ENCODE results near the gene SMIM31.

DNA sequence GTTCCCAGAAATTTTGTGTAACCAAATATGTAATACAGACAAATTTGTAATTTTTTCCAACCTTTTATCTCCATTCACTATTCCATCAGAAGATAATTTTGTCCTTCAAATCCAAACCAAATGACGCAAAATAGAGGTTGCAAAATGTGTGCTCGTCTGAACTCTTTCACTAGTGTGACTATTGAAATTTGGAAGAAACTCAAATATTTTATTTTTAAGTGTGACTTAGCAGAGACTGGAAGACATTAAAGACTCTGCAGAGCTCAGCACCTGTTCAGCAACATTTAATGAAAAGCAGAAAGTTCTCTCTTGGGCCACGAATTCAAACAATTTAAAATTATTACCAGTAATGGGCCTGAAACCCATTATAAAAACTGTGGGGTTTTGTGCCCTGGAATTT lies 93.1 kb downstream of the SMIM31 start:
- TF ChIP-seq, protein P1, sequence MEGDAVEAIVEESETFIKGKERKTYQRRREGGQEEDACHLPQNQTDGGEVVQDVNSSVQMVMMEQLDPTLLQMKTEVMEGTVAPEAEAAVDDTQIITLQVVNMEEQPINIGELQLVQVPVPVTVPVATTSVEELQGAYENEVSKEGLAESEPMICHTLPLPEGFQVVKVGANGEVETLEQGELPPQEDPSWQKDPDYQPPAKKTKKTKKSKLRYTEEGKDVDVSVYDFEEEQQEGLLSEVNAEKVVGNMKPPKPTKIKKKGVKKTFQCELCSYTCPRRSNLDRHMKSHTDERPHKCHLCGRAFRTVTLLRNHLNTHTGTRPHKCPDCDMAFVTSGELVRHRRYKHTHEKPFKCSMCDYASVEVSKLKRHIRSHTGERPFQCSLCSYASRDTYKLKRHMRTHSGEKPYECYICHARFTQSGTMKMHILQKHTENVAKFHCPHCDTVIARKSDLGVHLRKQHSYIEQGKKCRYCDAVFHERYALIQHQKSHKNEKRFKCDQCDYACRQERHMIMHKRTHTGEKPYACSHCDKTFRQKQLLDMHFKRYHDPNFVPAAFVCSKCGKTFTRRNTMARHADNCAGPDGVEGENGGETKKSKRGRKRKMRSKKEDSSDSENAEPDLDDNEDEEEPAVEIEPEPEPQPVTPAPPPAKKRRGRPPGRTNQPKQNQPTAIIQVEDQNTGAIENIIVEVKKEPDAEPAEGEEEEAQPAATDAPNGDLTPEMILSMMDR (IDR thresholded peaks at IDR 0.05) = no peak
- TF ChIP-seq POLR2A (IDR thresholded peaks at IDR 0.05) = no peak
